Prostate gland (tissue), 2 donors: ENCODE results near the gene FBXL16. TPM values are rescaled to one million over a fixed set of nuclear protein-coding genes. Genes with fewer than 3 reads are reported as not detected.
A peak's percentile ranks its signal among the peaks of the same experiment; 100 is the strongest.

Source experiments
- DNase-seq: peaks from one replicate; pipeline ENCODE4 v3.0.0-alpha.2; 2019; ENCODE audit warnings: low spot score
- H3K27ac ChIP-seq, 2 donors: fragments of 200-600 bp; sonication (generic); 2 replicates each; pipeline ENCODE4 v1.5.1; 2017 to 2019
- H3K27me3 ChIP-seq: fragments of 200-600 bp; sonication (generic); replicated peaks from 2 replicates; pipeline ENCODE4 v1.5.1; 2019; ENCODE audit not compliant: insufficient read depth
- H3K36me3 ChIP-seq, 2 donors: fragments of 200-600 bp; sonication (generic); 1 replicate in 1 of 2; 2 replicates in 1 of 2; pipeline versions ENCODE4 v1.5.1 to v1.8.1; 2017 to 2019
- H3K4me1 ChIP-seq: fragments of 200-600 bp; sonication (generic); replicated peaks from 2 replicates; pipeline ENCODE4 v1.5.1; 2019
- H3K4me3 ChIP-seq, 2 donors: fragments of 200-600 bp; sonication (generic); 2 replicates each; pipeline ENCODE4 v1.5.1; 2017 to 2019
- H3K9me3 ChIP-seq: fragments of 200-600 bp; sonication (generic); 2 replicates; pipeline ENCODE4 v1.5.1; 2017
- POLR2A ChIP-seq: fragments of 450-650 bp; IDR thresholded peaks from one replicate; pipeline ENCODE4 v1.6.1; 2016; ENCODE audit warnings: antibody characterized with exemption, mild to moderate bottlenecking
- POLR2AphosphoS5 ChIP-seq: sonication (generic); formaldehyde crosslinking; IDR thresholded peaks from one replicate; pipeline ENCODE4 v1.6.1; 2017; ENCODE audit warnings: antibody characterized with exemption
- WGBS: methylation state at CpG from one replicate; pipeline ENCODE4 v1.1.5; 2018; 5-methylcytosine and 5-hydroxymethylcytosine counted together
- intact Hi-C: fragments of 100-400 bp; cut with DNase I; formaldehyde crosslinking; loops from one replicate; pipeline ENCODE4 v1.14.2; 2022
- total RNA-seq, 2 donors: library from RNA; depleted of rRNA; stranded (reverse); fragments of >200 nt; gene quantifications; one replicate each; pipeline ENCODE4 v1.1.0, GENCODE V29; 2016
- TF ChIP-seq, protein P1 (sequence below), 4 experiments: fragments of 200-600 bp in 2 of 4; fragments of 450-650 bp in 2 of 4; sonication (generic) in 2 of 4; IDR thresholded peaks; 1 replicate in 3 of 4; 2 replicates in 1 of 4; pipeline ENCODE4 v1.5.1; 2016 to 2019; ENCODE audit warnings: antibody characterized with exemption in 4 of 4, mild to moderate bottlenecking in 2 of 4, moderate library complexity in 2 of 4

Gene FBXL16
- total RNA-seq, 2 donors from 2014 or later: 6.1 to 9.1 TPM

- WGBS: 1% methylated on average over 44 of the region's 91 CpGs
- H3K4me1 ChIP-seq: peaks cover 25% of the 10 kb centered on the region
- peaks cover 7 to 10% of the 10 kb centered on the region in 2 donors for H3K36me3 ChIP-seq
- H3K4me3 ChIP-seq: peak within 1 kb of the TSS; percentile 52 to 77
- H3K9me3 ChIP-seq: no peaks in the 10 kb centered on the region
- peak within 1 kb of the TSS; percentile 74 to 76 for H3K27ac ChIP-seq
- no peaks in the 10 kb centered on the region for H3K27me3 ChIP-seq
- TF ChIP-seq, protein P1, sequence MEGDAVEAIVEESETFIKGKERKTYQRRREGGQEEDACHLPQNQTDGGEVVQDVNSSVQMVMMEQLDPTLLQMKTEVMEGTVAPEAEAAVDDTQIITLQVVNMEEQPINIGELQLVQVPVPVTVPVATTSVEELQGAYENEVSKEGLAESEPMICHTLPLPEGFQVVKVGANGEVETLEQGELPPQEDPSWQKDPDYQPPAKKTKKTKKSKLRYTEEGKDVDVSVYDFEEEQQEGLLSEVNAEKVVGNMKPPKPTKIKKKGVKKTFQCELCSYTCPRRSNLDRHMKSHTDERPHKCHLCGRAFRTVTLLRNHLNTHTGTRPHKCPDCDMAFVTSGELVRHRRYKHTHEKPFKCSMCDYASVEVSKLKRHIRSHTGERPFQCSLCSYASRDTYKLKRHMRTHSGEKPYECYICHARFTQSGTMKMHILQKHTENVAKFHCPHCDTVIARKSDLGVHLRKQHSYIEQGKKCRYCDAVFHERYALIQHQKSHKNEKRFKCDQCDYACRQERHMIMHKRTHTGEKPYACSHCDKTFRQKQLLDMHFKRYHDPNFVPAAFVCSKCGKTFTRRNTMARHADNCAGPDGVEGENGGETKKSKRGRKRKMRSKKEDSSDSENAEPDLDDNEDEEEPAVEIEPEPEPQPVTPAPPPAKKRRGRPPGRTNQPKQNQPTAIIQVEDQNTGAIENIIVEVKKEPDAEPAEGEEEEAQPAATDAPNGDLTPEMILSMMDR (IDR thresholded peaks at IDR 0.05): peak in 2 of 4 experiments; percentile 23 to 26
- TF ChIP-seq POLR2AphosphoS5 (peak; percentile 98), POLR2A (peak; percentile 39)
- peak; percentile 96 for DNase-seq
- intact Hi-C loops: no loop called here
Measured at GRCh38 chr16:684071-684794, 21.4 kb downstream of the FBXL16 start, which contains the start of gene JMJD8. TSS of gene JMJD8 (minus strand) at chr16:684334. CDS start at chr16:684319, 15 bp downstream.

- H3K9me3 ChIP-seq: no peaks in the 10 kb centered on the region
- H3K27me3 ChIP-seq: no peaks in the 10 kb centered on the region
- H3K27ac ChIP-seq: peak overlapping the region in 1 of 2 donors; percentile 74
- TF ChIP-seq, protein P1 (IDR thresholded peaks at IDR 0.05): no peak
- TF ChIP-seq POLR2AphosphoS5: no peak
- no peak for TF ChIP-seq POLR2A
- WGBS: 11% methylated on average over 42 of the region's 57 CpGs
- H3K4me1 ChIP-seq: peaks cover 25% of the 10 kb centered on the region
- peak overlapping the region; percentile 52 to 77 for H3K4me3 ChIP-seq
- H3K36me3 ChIP-seq: peaks cover 7 to 10% of the 10 kb centered on the region in 2 donors
- DNase-seq: no peak
- intact Hi-C loops: no loop called here
Measured at GRCh38 chr16:683396-684070, 22.1 kb downstream of the FBXL16 start.

DNA sequence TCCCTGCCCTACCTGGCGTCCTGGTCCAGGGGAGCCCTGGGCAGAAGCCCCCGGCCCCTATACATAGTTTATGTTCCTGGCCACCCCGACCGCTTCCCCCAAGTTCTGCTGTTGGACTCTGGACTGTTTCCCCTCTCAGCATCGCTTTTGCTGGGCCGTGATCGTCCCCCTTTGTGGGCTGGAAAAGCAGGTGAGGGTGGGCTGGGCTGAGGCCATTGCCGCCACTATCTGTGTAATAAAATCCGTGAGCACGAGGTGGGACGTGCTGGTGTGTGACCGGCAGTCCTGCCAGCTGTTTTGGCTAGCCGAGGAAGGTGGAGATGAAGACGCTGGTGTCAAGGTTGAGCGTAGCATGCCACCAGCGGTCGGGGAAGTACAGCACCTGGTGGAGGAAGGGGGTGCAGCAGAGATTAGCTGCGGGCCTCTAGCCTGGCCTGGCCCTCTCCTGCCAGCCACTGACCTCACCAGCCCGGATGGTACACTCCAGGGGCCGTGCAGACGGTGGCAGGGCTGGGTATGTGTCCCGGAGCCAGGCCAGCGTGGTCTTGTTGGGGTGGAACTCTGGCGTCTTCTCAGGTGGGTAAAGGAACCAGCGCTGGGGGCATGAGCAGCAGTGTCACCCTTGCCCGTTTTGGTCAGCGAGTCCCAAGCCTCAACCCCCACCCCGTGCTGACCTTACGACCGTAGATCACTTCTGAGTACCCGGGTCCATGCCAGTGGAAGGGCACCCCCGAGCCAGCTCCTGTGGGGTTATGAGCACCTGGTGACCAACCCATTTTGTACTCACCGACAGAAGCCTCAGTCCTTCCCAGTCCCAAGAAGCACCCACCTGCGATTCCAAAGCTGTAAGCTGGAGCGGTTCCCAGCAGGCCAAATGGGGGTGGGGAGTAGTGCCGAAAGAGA is 22.9 kb downstream of the FBXL16 start:
- no peak for DNase-seq
- Histone ChIP-seq H3K36me3 (peaks cover 7 to 10% of the 10 kb centered on the region in 2 donors), H3K27ac (no peak overlapping the region), H3K27me3 (no peaks in the 10 kb centered on the region), H3K9me3 (no peaks in the 10 kb centered on the region), H3K4me1 (peaks cover 25% of the 10 kb centered on the region), H3K4me3 (no peak overlapping the region)
- intact Hi-C loops: no loop called here
- no peak for TF ChIP-seq POLR2AphosphoS5
- TF ChIP-seq, protein P1 (IDR thresholded peaks at IDR 0.05): no peak
- TF ChIP-seq POLR2A: no peak
- WGBS: 72% methylated on average over 36 of the region's 36 CpGs

DNA sequence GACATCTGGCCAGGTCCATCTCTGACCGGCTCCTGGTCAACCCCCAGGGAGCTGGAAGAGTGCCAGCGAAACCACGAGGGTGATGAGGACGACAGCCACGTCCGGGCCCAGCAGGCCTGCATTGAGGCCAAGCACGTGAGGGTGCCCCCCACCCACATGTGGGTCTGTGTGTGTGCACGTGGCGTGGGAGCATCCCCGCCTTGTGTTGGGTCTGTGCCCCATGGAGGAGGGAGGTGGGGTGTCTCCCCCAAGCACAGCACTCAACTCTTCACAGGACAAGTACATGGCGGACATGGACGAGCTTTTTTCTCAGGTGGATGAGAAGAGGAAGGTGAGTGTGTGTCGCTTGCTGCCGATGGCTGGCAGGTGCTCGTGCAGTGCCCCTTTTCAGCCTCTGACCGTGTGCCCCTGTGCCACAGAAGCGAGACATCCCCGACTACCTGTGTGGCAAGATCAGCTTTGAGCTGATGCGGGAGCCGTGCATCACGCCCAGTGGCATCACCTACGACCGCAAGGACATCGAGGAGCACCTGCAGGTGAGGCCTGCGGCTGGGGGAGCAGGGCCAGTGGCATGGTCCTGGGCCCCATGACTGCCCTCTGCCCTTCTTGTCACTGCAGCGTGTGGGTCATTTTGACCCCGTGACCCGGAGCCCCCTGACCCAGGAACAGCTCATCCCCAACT is 23.7 kb downstream of the FBXL16 start:
- peaks cover 7 to 10% of the 10 kb centered on the region in 2 donors for H3K36me3 ChIP-seq
- H3K27ac ChIP-seq: no peak overlapping the region
- peaks cover 25% of the 10 kb centered on the region for H3K4me1 ChIP-seq
- H3K27me3 ChIP-seq: no peaks in the 10 kb centered on the region
- H3K4me3 ChIP-seq: no peak overlapping the region
- 73% methylated on average over 26 of the region's 28 CpGs for WGBS
- H3K9me3 ChIP-seq: no peaks in the 10 kb centered on the region
- no peak for DNase-seq
- TF ChIP-seq POLR2A (no peak), POLR2AphosphoS5 (no peak)
- TF ChIP-seq, protein P1 (IDR thresholded peaks at IDR 0.05): no peak
- intact Hi-C loops: no loop called here
